ENCODE data around the gene SUFU.

SUFU gene

DNA sequence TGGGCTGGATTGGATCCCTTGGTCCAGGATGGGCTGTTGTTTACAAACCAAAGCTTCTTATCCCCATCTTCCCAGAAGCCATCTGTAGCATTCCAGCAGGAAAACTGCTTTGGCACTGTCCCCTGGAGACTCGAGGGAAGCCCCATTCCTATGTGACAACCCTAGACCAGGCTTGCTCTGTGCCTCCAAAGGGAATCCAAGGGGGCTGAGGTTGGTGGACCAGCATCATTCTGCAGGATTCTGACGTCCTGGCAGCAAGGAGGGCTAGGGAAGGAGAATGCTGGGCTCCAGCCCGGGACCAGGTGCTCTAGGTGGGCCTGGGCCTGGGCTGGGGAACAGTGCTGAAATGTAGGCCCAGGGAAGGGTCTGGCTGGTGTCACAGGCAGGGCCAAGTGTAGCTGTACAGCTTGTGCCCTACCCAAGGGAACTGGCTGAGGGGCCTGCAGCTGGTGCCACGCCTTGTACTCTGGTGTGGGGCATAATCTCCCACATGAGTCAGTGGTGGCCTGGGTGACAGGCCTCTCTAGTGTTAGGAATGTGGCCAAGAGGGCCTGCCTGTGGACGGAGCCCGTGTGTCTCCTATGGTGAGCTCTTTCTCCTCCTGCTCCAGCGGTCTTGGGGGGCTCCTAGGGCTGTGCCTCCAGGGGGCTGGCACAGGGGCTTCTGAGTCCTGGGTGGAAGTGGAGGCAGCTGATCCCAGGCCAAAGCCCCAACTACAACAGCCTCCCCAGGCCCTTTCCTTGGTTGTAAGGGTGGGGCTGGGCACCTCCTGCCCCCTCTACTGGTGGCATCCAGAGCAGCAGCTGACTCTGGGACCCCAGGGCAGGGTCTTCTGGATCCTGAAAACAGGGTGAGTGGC, 165.7 kb downstream of the SUFU start:
- no peak overlapping the region for H3K4me3 ChIP-seq (replicated peaks; ENCODE audit: low read depth, low read length)
- H3K27me3 ChIP-seq (replicated peaks; ENCODE audit: control insufficient read depth, insufficient read depth, low read length), result no peaks in the 10 kb centered on the region
- H3K36me3 ChIP-seq (ENCODE audit: control insufficient read depth, insufficient read depth, low read length), result no peaks in the 10 kb centered on the region
- no peak for DNase-seq (ENCODE audit: extremely low read depth, insufficient read length)
- TF ChIP-seq, protein P1, sequence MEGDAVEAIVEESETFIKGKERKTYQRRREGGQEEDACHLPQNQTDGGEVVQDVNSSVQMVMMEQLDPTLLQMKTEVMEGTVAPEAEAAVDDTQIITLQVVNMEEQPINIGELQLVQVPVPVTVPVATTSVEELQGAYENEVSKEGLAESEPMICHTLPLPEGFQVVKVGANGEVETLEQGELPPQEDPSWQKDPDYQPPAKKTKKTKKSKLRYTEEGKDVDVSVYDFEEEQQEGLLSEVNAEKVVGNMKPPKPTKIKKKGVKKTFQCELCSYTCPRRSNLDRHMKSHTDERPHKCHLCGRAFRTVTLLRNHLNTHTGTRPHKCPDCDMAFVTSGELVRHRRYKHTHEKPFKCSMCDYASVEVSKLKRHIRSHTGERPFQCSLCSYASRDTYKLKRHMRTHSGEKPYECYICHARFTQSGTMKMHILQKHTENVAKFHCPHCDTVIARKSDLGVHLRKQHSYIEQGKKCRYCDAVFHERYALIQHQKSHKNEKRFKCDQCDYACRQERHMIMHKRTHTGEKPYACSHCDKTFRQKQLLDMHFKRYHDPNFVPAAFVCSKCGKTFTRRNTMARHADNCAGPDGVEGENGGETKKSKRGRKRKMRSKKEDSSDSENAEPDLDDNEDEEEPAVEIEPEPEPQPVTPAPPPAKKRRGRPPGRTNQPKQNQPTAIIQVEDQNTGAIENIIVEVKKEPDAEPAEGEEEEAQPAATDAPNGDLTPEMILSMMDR (IDR thresholded peaks at IDR 0.05; ENCODE audit: insufficient read depth, low read length, poor library complexity, severe bottlenecking), result peak; percentile 79

DNA sequence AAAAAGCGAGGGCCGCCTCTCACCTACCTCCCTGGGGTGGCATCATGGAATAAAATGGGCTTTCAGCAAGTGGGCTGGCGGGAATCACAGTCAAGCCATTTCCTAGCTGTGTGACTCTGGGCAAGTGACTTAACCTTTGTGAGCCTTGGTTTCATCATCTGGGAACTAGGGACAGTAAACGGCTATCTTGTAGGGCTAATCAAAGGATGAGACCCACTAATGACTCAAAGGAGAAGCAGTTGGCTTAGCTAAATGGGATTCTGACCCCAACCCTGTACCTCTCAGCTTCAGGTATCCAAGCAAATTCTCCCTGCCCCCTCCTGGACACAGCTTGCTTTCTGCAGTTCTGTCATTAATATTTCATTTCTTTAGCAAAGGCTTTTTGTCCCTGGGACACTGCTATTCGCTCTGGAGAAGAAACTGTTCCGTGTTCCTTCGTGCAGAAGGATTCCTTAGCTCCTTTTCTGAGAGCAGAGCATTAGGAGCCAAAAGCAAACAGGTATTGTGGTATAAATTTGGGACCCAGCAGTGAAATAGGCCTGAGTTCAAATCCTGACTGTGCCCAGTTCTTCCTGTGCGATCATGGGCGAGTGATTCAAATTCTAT, 166.4 kb downstream of the SUFU start:
- Histone ChIP-seq H3K27me3 (replicated peaks; ENCODE audit: control insufficient read depth, insufficient read depth, low read length) (no peaks in the 10 kb centered on the region), H3K4me3 (replicated peaks; ENCODE audit: low read depth, low read length) (no peak overlapping the region), H3K36me3 (ENCODE audit: control insufficient read depth, insufficient read depth, low read length) (no peaks in the 10 kb centered on the region)
- DNase-seq (ENCODE audit: extremely low read depth, insufficient read length), result no peak
- TF ChIP-seq, protein P1 (IDR thresholded peaks at IDR 0.05; ENCODE audit: insufficient read depth, low read length, poor library complexity, severe bottlenecking), result no peak

DNA sequence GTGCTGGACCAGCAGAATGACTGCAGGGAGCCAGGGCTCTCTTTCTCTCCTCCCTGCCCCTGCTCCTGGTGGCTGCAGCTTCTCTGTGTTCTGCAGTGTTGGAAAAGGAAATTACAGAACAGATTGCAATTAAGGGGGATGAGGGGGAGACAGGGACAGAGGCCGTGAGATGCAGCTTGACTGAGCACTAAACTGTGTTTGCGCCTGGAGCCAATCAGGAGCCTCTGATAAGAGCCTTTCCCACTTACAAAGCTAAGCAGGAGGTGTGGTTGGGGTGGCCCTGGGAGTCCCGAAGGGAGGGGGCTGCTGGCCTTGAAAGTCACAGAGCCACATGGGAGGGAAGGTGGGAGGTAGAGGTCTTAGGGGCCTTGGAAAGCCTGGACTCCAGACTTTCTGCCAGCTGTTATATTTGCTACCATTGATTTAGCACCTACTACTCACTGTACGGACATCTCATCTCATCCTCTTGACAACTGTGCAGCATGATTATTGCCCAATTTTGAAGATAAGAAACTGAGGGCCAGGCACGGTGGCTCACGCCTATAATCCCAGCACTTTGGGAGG, 167.2 kb downstream of the SUFU start:
- DNase-seq (ENCODE audit: extremely low read depth, insufficient read length), result no peak
- H3K27me3 ChIP-seq (replicated peaks; ENCODE audit: control insufficient read depth, insufficient read depth, low read length), result no peaks in the 10 kb centered on the region
- no peak overlapping the region for H3K4me3 ChIP-seq (replicated peaks; ENCODE audit: low read depth, low read length)
- H3K36me3 ChIP-seq (ENCODE audit: control insufficient read depth, insufficient read depth, low read length), result no peaks in the 10 kb centered on the region
- TF ChIP-seq, protein P1 (IDR thresholded peaks at IDR 0.05; ENCODE audit: insufficient read depth, low read length, poor library complexity, severe bottlenecking), result no peak

DNA sequence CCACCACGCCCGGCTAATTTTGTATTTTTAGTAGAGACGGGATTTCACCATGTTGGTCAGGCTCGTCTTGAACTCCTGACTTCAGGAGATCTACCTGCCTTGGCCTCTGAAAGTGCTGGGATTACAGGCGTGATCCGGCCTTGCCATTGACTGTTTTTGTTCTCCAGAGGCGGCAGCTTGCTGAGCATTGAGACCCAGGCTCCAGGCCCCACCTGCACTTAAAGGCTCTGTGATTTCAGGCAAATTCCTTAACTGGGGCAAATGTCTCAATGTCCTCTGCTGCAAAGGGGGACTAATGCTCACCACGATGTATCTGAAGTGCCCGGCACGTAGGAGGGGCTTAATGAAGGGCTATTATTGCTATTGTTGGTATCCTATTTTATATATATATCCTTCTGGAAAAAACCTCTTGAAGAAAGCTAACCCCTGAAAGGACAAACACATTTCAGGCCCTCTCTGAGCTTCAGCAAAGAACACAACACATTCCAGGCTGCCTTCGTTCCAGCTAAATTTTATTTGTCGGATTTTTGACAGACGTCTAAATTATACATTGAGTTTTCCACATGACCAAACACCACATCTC, 169.6 kb downstream of the SUFU start:
- H3K4me3 ChIP-seq (replicated peaks; ENCODE audit: low read depth, low read length), result no peak overlapping the region
- H3K27me3 ChIP-seq (replicated peaks; ENCODE audit: control insufficient read depth, insufficient read depth, low read length), result no peaks in the 10 kb centered on the region
- no peak for DNase-seq (ENCODE audit: extremely low read depth, insufficient read length)
- TF ChIP-seq, protein P1 (IDR thresholded peaks at IDR 0.05; ENCODE audit: insufficient read depth, low read length, poor library complexity, severe bottlenecking), result no peak
- no peaks in the 10 kb centered on the region for H3K36me3 ChIP-seq (ENCODE audit: control insufficient read depth, insufficient read depth, low read length)

DNA sequence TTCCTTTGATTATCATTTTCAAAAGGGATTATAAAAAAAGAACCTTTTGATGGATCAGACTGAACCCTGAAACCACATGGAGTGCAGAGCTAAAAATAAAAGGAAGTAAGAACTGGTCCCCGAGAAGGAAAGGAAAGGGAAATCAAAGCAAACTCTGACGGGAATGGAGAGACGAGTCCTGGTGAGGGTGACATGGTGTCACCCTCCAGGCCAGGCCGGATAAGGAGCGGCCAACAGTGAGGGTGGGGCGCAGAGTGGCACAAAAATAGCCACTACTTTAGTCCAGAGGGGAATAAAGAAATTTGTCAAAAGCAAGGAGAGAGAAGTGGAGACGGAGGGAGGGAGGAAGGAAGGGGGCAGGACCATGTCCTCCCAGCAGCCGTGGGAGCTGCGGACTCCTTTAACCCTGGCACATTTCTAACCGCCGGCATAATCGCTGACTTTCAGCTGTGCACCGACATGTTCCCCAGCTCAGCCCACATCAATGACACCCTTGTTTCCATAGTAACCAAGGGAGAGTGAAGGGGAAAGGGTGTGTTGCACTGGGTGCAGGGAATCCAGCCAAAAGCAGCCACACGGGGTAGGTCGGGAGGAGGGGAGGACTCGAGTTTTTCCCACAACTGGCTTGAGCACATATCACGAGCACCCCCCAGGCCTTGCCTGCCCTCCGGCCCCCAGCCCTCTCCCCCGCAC, 170.2 kb downstream of the SUFU start:
- Histone ChIP-seq H3K4me3 (replicated peaks; ENCODE audit: low read depth, low read length) (no peak overlapping the region), H3K27me3 (replicated peaks; ENCODE audit: control insufficient read depth, insufficient read depth, low read length) (no peaks in the 10 kb centered on the region)
- DNase-seq (ENCODE audit: extremely low read depth, insufficient read length), result no peak

More for the DNA sequence above, 170.2 kb downstream of the SUFU start:
- TF ChIP-seq, protein P1 (IDR thresholded peaks at IDR 0.05; ENCODE audit: insufficient read depth, low read length, poor library complexity, severe bottlenecking), result no peak
- H3K36me3 ChIP-seq (ENCODE audit: control insufficient read depth, insufficient read depth, low read length), result no peaks in the 10 kb centered on the region
